Measurements from ENCODE around the gene FOXP2. TPM values are rescaled to one million over a fixed set of nuclear protein-coding genes. Genes with fewer than 3 reads are reported as not detected.
A peak's percentile ranks its signal among the peaks of the same experiment; 100 is the strongest.

The FOXP2 gene
- total RNA-seq, 1 donor from 2014 or later = 1.1 TPM

- Histone ChIP-seq H3K9ac (no peak overlapping the region), H3F3A (ENCODE audit: low read depth) (peaks cover 12% of the 10 kb centered on the region), H3K4me3 (no peak overlapping the region), H3K27me3 (no peaks in the 10 kb centered on the region), H3K79me2 (ENCODE audit: low read depth) (no peaks in the 10 kb centered on the region), H3K4me1 (peaks cover 19% of the 10 kb centered on the region), H4K20me1 (ENCODE audit: low read depth) (no peaks in the 10 kb centered on the region), H2AFZ (replicated peaks) (no peak overlapping the region), H3K4me2 (no peak overlapping the region), H3K36me3 (no peaks in the 10 kb centered on the region), H3K27ac (no peak overlapping the region), H3K9me3 (ENCODE audit: low read depth) (no peaks in the 10 kb centered on the region)
- Mint-ChIP-seq H3K27me3 (ENCODE audit: insufficient read depth, low read depth) (no peaks in the 10 kb centered on the region), H3K36me3 (no peaks in the 10 kb centered on the region), H3K4me3 (no peak overlapping the region), H3K27ac (no peak overlapping the region), H3K9me3 (no peaks in the 10 kb centered on the region), H3K4me1 (peaks cover 31% of the 10 kb centered on the region)
- no peak for DNase-seq (ENCODE audit: low spot score)
- TF ChIP-seq EZH2 (IDR thresholded peaks at IDR 0.05) = no peak
Measured at GRCh38 chr7:114628362-114628761, 213.7 kb downstream of the FOXP2 start.

- Histone ChIP-seq H3K27ac (peak overlapping the region; percentile 24), H3K36me3 (no peaks in the 10 kb centered on the region), H4K20me1 (ENCODE audit: low read depth) (no peaks in the 10 kb centered on the region), H3K79me2 (ENCODE audit: low read depth) (no peaks in the 10 kb centered on the region), H2AFZ (replicated peaks) (peak overlapping the region; percentile 98), H3K4me2 (peak overlapping the region; percentile 56), H3K4me1 (peaks cover 19% of the 10 kb centered on the region), H3K4me3 (no peak overlapping the region), H3F3A (ENCODE audit: low read depth) (peaks cover 12% of the 10 kb centered on the region), H3K27me3 (no peaks in the 10 kb centered on the region), H3K9me3 (ENCODE audit: low read depth) (no peaks in the 10 kb centered on the region), H3K9ac (no peak overlapping the region)
- H3K27me3 Mint-ChIP-seq (ENCODE audit: insufficient read depth, low read depth) = no peaks in the 10 kb centered on the region
- peak overlapping the region; percentile 9 for H3K4me3 Mint-ChIP-seq
- H3K4me1 Mint-ChIP-seq = peaks cover 26% of the 10 kb centered on the region
- TF ChIP-seq CTCF (IDR thresholded peaks at IDR 0.05) = no peak
- no peaks in the 10 kb centered on the region for H3K9me3 Mint-ChIP-seq
- peak overlapping the region; percentile 96 for H3K27ac Mint-ChIP-seq
- H3K36me3 Mint-ChIP-seq = no peaks in the 10 kb centered on the region
- peak; percentile 24 for DNase-seq (ENCODE audit: low spot score)
Measured at GRCh38 chr7:114629762-114630161, 215.1 kb downstream of the FOXP2 start.

GRCh38 chr7:114630201-114630990, 215.8 kb downstream of the FOXP2 start:
- H3K4me3 Mint-ChIP-seq = no peak overlapping the region
- peak overlapping the region; percentile 96 for H3K27ac Mint-ChIP-seq

More at GRCh38 chr7:114630201-114630990, 215.8 kb downstream of the FOXP2 start:
- Histone ChIP-seq H2AFZ (replicated peaks) (peak overlapping the region; percentile 98), H3K36me3 (no peaks in the 10 kb centered on the region), H3F3A (ENCODE audit: low read depth) (peaks cover 12% of the 10 kb centered on the region), H3K9ac (no peak overlapping the region), H3K79me2 (ENCODE audit: low read depth) (no peaks in the 10 kb centered on the region), H3K4me3 (no peak overlapping the region), H3K4me1 (peaks cover 19% of the 10 kb centered on the region), H3K27me3 (no peaks in the 10 kb centered on the region), H3K27ac (peak overlapping the region; percentile 24), H3K4me2 (peak overlapping the region; percentile 56), H4K20me1 (ENCODE audit: low read depth) (no peaks in the 10 kb centered on the region), H3K9me3 (ENCODE audit: low read depth) (no peaks in the 10 kb centered on the region)
- Mint-ChIP-seq H3K9me3 (no peaks in the 10 kb centered on the region), H3K36me3 (no peaks in the 10 kb centered on the region), H3K27me3 (ENCODE audit: insufficient read depth, low read depth) (no peaks in the 10 kb centered on the region), H3K4me1 (peaks cover 26% of the 10 kb centered on the region)
- peak; percentile 36 for DNase-seq (ENCODE audit: low spot score)
- TF ChIP-seq EZH2phosphoT487 (IDR thresholded peaks at IDR 0.05) (no peak), EZH2 (IDR thresholded peaks at IDR 0.05) (no peak), CTCF (IDR thresholded peaks at IDR 0.05) (no peak)
